Heart right ventricle (tissue), 16 donors: ENCODE data around the gene MTX1. TPM values are rescaled to one million over a fixed set of nuclear protein-coding genes. Genes with fewer than 3 reads are reported as not detected.
"Not testable (repeated sequence)": the region's sequence is repeated elsewhere in the genome, so short reads cannot be mapped to it uniquely, and the experiment has no call there.

Experiments
- ATAC-seq, 8 donors: fragments of 200-7000 bp; cut with Tn5 transposase; one replicate each; pipeline ENCODE4 v1.9.1; 2020; ENCODE audit warnings: mild to moderate bottlenecking in 8 of 8, moderate library complexity in 8 of 8, moderate number of reproducible peaks in 1 of 8
- DNase-seq, 2 donors: peaks; one replicate each; pipeline ENCODE4 v3.0.0-alpha.2; 2020
- H3K27ac ChIP-seq, 10 donors: fragments of 200-600 bp; sonication (generic) in 2 of 10; one replicate each; pipeline versions ENCODE4 v1.5.0 to v1.8.0; 2020 to 2022; ENCODE audit warnings: mild to moderate bottlenecking in 3 of 10
- H3K27me3 ChIP-seq, 7 donors: fragments of 200-600 bp; one replicate each; pipeline ENCODE4 v1.8.0; 2021 to 2022; ENCODE audit warnings: mild to moderate bottlenecking in 2 of 7
- H3K36me3 ChIP-seq, 9 donors: fragments of 200-600 bp; sonication (generic) in 1 of 9; one replicate each; pipeline versions ENCODE4 v1.5.0 to v1.8.0; 2020 to 2022; ENCODE audit warnings: mild to moderate bottlenecking in 2 of 9
- H3K4me1 ChIP-seq, 9 donors: fragments of 200-600 bp; sonication (generic) in 1 of 9; one replicate each; pipeline versions ENCODE4 v1.5.0 to v1.8.0; 2020 to 2022; ENCODE audit warnings: mild to moderate bottlenecking in 4 of 9
- H3K4me3 ChIP-seq, 10 donors: fragments of 200-600 bp; sonication (generic) in 2 of 10; one replicate each; pipeline versions ENCODE4 v1.5.0 to v1.8.0; 2020 to 2022; ENCODE audit warnings: mild to moderate bottlenecking in 7 of 10, moderate library complexity in 2 of 10
- H3K9me3 ChIP-seq, 11 donors: fragments of 200-600 bp in 10 of 11; sonication (generic) in 2 of 11; one replicate each; pipeline versions ENCODE4 v1.5.0 to v1.8.0; 2013 to 2022; ENCODE audit warnings: mild to moderate bottlenecking in 2 of 11, control low read depth in 1 of 11, moderate library complexity in 1 of 11
- CTCF ChIP-seq, 9 donors: fragments of 200-600 bp; sonication (generic) in 2 of 9; IDR thresholded peaks; one replicate each; pipeline versions ENCODE4 v1.5.0 to v1.8.0; 2021 to 2022; ENCODE audit warnings: antibody characterized with exemption in 9 of 9, mild to moderate bottlenecking in 5 of 9, moderate library complexity in 1 of 9
- WGBS, 2 donors: extraction: QIAGEN DNeasy Blood & Tissue Kit; methylation state at CpG; one replicate each; pipeline ENCODE4 v1.1.7; 2013; ENCODE audit warnings: inconsistent platforms in 1 of 2; 5-methylcytosine and 5-hydroxymethylcytosine counted together
- intact Hi-C, 10 donors: fragments of 100-400 bp; cut with DNase I; formaldehyde crosslinking; loops; one replicate each; pipeline versions ENCODE4 v1.11.1 to v1.14.2; 2022
- polyA plus RNA-seq, 2 donors: library from polyadenylated mRNA; stranded (reverse); fragments of 200-250 nt; gene quantifications; one replicate each; pipeline ENCODE4 v1.2.3, GENCODE V29; 2013
- total RNA-seq, 10 donors: library from RNA; stranded (reverse); fragmentation: NEBNext Ultra II Directional in 3 of 10; extraction: Animal tissue kit (Norgen Biotek cat#: 25700) in 3 of 10; gene quantifications; one replicate each; pipeline versions ENCODE4 v1.2.1 to v1.2.4, GENCODE V29; 2021 to 2023
- donor health status: Arrhythmogenic right ventricular cardiomyopathy.
- donor health status: ischemic (EF 13 %, LVEDD 7.1; RV severe dilation, severe dysfunction).
- donor health status: healthy with polysubstance abuse.
- donor health status: DM: no; HTN: yes; CAD: no.
- donor health status: DM: no; HTN: no; CAD: no.
- donor health status: ischemic (EF 25% LVEDD 6.9; RV normal size, moderate dysfunction).
- donor health status: ischemic (EF 25% LVEDD 5.7; RV mildly dilated, moderate dysfunction).
- donor health status: healthy.
- donor health status: DM: yes; HTN: yes; CAD: no.
- donor health status: Ischemic cardiomyopathy.
- donor health status: ischemic (EF 35%, LVEDD 5.7; RV mildly dilated, moderate dysfunction).
- donor health status: nonischemic (EF 11% LVEDD 7.7; RV severe dilation, severe dysfunction).
- donor health status: DM: yes; HTN: yes; CAD: no.
- donor health status: PGD.
- donor health status: ischemic (EF 29% LVEDD 5.4; RV normal size, mild dysfunction).
- donor health status: nonischemic (EF 23%, LVEDD 6.1; RV moderate dilation, normal function).

MTX1 gene
- total and polyA plus RNA-seq, 12 donors: 13.1 to 49.7 (median 18.0) TPM

GRCh38 chr1:155226910-155227260 is 18.4 kb downstream of the MTX1 start:
- peak in 1 of 9 donors; percentile 16 for TF ChIP-seq CTCF (IDR thresholded peaks at IDR 0.05)
- intact Hi-C loops: loop anchor here in 5 of 10 donors (1.0 to 10.0 kb wide), 6 partner anchors 18 to 52 kb away; partner anchors contain the start of genes MTX1 (in 2 of the 5), KRTCAP2 (in 1 of the 5) and TRIM46 (in 1 of the 5)
- Histone ChIP-seq H3K4me1 (peaks cover 6 to 58% (median 17%) of the 10 kb centered on the region in 9 donors), H3K36me3 (no peaks in the 10 kb centered on the region), H3K27ac (peak overlapping the region; percentile 15 to 91 (median 88)), H3K9me3 (no peaks in the 10 kb centered on the region), H3K4me3 (peak overlapping the region; percentile 32 to 73 (median 62)), H3K27me3 (no peaks in the 10 kb centered on the region)
- 0% methylated on average over 19 of the region's 19 CpGs for WGBS, 2 donors
- peak; percentile 29 to 55 for DNase-seq
- peak; percentile 13 to 73 (median 48) for ATAC-seq

- H3K27ac ChIP-seq: peak overlapping the region; percentile 42 to 91 (median 88)
- TF ChIP-seq CTCF (IDR thresholded peaks at IDR 0.05): peak in 1 of 9 donors; percentile 10
- intact Hi-C loops: loop anchor here in 4 of 10 donors (1.0 to 10.0 kb wide), 5 partner anchors 19 to 53 kb away; partner anchors contain the start of genes MTX1 (in 2 of the 4), KRTCAP2 (in 1 of the 4) and TRIM46 (in 1 of the 4)
- no peaks in the 10 kb centered on the region for H3K36me3 ChIP-seq
- ATAC-seq (peak; percentile 97 to 99 (median 98)), DNase-seq (peak; percentile 96 to 99)
- H3K9me3 ChIP-seq: no peaks in the 10 kb centered on the region
- peak overlapping the region; percentile 32 to 73 (median 62) for H3K4me3 ChIP-seq
- peaks cover 6 to 54% (median 21%) of the 10 kb centered on the region in 9 donors for H3K4me1 ChIP-seq
- WGBS, 2 donors: 0 to 1% methylated on average over 42 of the region's 42 CpGs
- no peaks in the 10 kb centered on the region for H3K27me3 ChIP-seq
These were observed 19.0 kb downstream of the MTX1 start for GRCh38 chr1:155227261-155228095.

- WGBS, 2 donors: 50 to 51% methylated on average over 9 of the region's 9 CpGs
- no peak for ATAC-seq
- TF ChIP-seq CTCF (IDR thresholded peaks at IDR 0.05): no peak
- peaks cover 6 to 49% (median 21%) of the 10 kb centered on the region in 9 donors for H3K4me1 ChIP-seq
- intact Hi-C loops: loop anchor here in 2 of 10 donors (5.0 to 10.0 kb wide), 2 partner anchors 51 to 53 kb away; partner anchors contain the start of genes KRTCAP2 (in 1 of the 2) and TRIM46 (in 1 of the 2)
- peak overlapping the region in 9 of 10 donors; percentile 37 to 73 (median 62) for H3K4me3 ChIP-seq
- no peaks in the 10 kb centered on the region for H3K9me3 ChIP-seq
- H3K27ac ChIP-seq: peak overlapping the region in 9 of 10 donors; percentile 42 to 91 (median 88)
- H3K36me3 ChIP-seq: no peaks in the 10 kb centered on the region
- H3K27me3 ChIP-seq: no peaks in the 10 kb centered on the region
- no peak for DNase-seq
These were observed 19.6 kb downstream of the MTX1 start for GRCh38 chr1:155228096-155228427.

GRCh38 chr1:155231302-155231701 is 22.8 kb downstream of the MTX1 start:
- H3K36me3 ChIP-seq, H3K4me3 ChIP-seq, intact Hi-C loops, ATAC-seq, H3K9me3 ChIP-seq, H3K27me3 ChIP-seq, DNase-seq: not testable (repeated sequence)
- Histone ChIP-seq H3K27ac (peak overlapping the region in 3 of 10 donors; percentile 44 to 65 (median 64)), H3K4me1 (peaks cover 6 to 29% (median 13%) of the 10 kb centered on the region in 9 donors)
- 77 to 78% methylated on average over 3 of the region's 3 CpGs for WGBS, 2 donors

- WGBS, 2 donors: 51 to 60% methylated on average over 13 of the region's 13 CpGs
- peaks cover 0 to 22% (median 6%) of the 10 kb centered on the region in 9 donors for H3K4me1 ChIP-seq
- DNase-seq (peak in 1 of 2 donors; percentile 74), ATAC-seq (peak in 4 of 8 donors; percentile 1 to 22 (median 6))
- H3K9me3 ChIP-seq, intact Hi-C loops, H3K4me3 ChIP-seq, H3K27me3 ChIP-seq: not testable (repeated sequence)
- H3K27ac ChIP-seq: peak overlapping the region in 6 of 10 donors; percentile 39 to 65 (median 52)
- peaks cover 0 to 17% (median 7%) of the 10 kb centered on the region in 9 donors for H3K36me3 ChIP-seq
These were observed 23.8 kb downstream of the MTX1 start for GRCh38 chr1:155232001-155232978.

- intact Hi-C loops, ATAC-seq, H3K27me3 ChIP-seq, H3K4me3 ChIP-seq, H3K27ac ChIP-seq, DNase-seq, H3K9me3 ChIP-seq: not testable (repeated sequence)
- Histone ChIP-seq H3K36me3 (peaks cover 0 to 25% (median 7%) of the 10 kb centered on the region in 9 donors), H3K4me1 (peaks cover 0 to 16% (median 0%) of the 10 kb centered on the region in 9 donors)
- WGBS, 2 donors: 86 to 100% methylated on average over 1 of the region's 5 CpGs
These were observed 25.0 kb downstream of the MTX1 start for GRCh38 chr1:155233502-155233901.

- 88 to 89% methylated on average over 8 to 9 of the region's 9 CpGs for WGBS, 2 donors
- DNase-seq, H3K4me3 ChIP-seq, intact Hi-C loops, H3K9me3 ChIP-seq, H3K27me3 ChIP-seq, H3K27ac ChIP-seq, ATAC-seq: not testable (repeated sequence)
- Histone ChIP-seq H3K4me1 (peaks cover 0 to 21% (median 9%) of the 10 kb centered on the region in 9 donors), H3K36me3 (peaks cover 0 to 38% (median 7%) of the 10 kb centered on the region in 9 donors)
These were observed 26.9 kb downstream of the MTX1 start for GRCh38 chr1:155235375-155235774.
